GM21529 (cell line): ENCODE measurements around the gene CLCF1.

ENCODE experiments used
- ATAC-seq: cut with Tn5 transposase; IDR thresholded peaks from one replicate; pipeline ENCODE4 v1.9.1; 2021; ENCODE audit not compliant: unreplicated experiment

CLCF1 gene

GRCh38 chr11:67396587-67397389, 23.4 kb upstream of the CLCF1 start:
- ATAC-seq: no peak

GRCh38 chr11:67396259-67396581, 22.8 kb upstream of the CLCF1 start:
- ATAC-seq: no peak

GRCh38 chr11:67395555-67396258, 22.3 kb upstream of the CLCF1 start:
- no peak for ATAC-seq

GRCh38 chr11:67393990-67394389, 20.6 kb upstream of the CLCF1 start:
- ATAC-seq: no peak

- ATAC-seq: no peak
Measured at GRCh38 chr11:67393437-67393836, 20.0 kb upstream of the CLCF1 start.

- peak; percentile 9 for ATAC-seq
Measured at GRCh38 chr11:67392183-67392715, 18.9 kb upstream of the CLCF1 start.

GRCh38 chr11:67391304-67392182, 18.1 kb upstream of the CLCF1 start, which contains the start of gene RAD9A:
TSS of gene RAD9A (plus strand) at chr11:67391986. CDS start at chr11:67392045, 59 bp downstream.
- ATAC-seq: peak; percentile 62

GRCh38 chr11:67390947-67391303, 17.5 kb upstream of the CLCF1 start:
- ATAC-seq: no peak

- no peak for ATAC-seq
Measured at GRCh38 chr11:67389477-67389876, 16.1 kb upstream of the CLCF1 start.

GRCh38 chr11:67387518-67387917, 14.1 kb upstream of the CLCF1 start:
- no peak for ATAC-seq

- ATAC-seq: no peak
Measured at GRCh38 chr11:67387069-67387468, 13.7 kb upstream of the CLCF1 start.

- no peak for ATAC-seq
Measured at GRCh38 chr11:67384851-67385366, 11.5 kb upstream of the CLCF1 start.

- ATAC-seq: no peak
Measured at GRCh38 chr11:67382276-67383136, 9.1 kb upstream of the CLCF1 start.

- ATAC-seq: no peak
Measured at GRCh38 chr11:67381244-67381972, 8.0 kb upstream of the CLCF1 start.

GRCh38 chr11:67379061-67380058, 6.0 kb upstream of the CLCF1 start:
- ATAC-seq: no peak

GRCh38 chr11:67378544-67378943, 5.1 kb upstream of the CLCF1 start:
- ATAC-seq: no peak

GRCh38 chr11:67376873-67377808, 3.7 kb upstream of the CLCF1 start:
- no peak for ATAC-seq
